Dermis blood vessel endothelial cell (primary cell): ENCODE results near the gene DRP2. TPM values are rescaled to one million over a fixed set of nuclear protein-coding genes. Genes with fewer than 3 reads are reported as not detected.

Source experiments
- DNase-seq: peaks from one replicate; pipeline ENCODE4 v3.0.0; 2010
- total RNA-seq: library from RNA; depleted of rRNA; stranded (reverse); fragments of >200 nt; gene quantifications from 2 replicates; pipeline ENCODE4 v1.2.3, GENCODE V29; 2014

Gene DRP2, protein sequence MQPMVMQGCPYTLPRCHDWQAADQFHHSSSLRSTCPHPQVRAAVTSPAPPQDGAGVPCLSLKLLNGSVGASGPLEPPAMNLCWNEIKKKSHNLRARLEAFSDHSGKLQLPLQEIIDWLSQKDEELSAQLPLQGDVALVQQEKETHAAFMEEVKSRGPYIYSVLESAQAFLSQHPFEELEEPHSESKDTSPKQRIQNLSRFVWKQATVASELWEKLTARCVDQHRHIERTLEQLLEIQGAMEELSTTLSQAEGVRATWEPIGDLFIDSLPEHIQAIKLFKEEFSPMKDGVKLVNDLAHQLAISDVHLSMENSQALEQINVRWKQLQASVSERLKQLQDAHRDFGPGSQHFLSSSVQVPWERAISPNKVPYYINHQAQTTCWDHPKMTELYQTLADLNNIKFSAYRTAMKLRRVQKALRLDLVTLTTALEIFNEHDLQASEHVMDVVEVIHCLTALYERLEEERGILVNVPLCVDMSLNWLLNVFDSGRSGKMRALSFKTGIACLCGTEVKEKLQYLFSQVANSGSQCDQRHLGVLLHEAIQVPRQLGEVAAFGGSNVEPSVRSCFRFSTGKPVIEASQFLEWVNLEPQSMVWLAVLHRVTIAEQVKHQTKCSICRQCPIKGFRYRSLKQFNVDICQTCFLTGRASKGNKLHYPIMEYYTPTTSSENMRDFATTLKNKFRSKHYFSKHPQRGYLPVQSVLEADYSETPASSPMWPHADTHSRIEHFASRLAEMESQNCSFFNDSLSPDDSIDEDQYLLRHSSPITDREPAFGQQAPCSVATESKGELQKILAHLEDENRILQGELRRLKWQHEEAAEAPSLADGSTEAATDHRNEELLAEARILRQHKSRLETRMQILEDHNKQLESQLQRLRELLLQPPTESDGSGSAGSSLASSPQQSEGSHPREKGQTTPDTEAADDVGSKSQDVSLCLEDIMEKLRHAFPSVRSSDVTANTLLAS
- 0.05 TPM in 1 of 2 replicates, not detected in the other for total RNA-seq

DNA sequence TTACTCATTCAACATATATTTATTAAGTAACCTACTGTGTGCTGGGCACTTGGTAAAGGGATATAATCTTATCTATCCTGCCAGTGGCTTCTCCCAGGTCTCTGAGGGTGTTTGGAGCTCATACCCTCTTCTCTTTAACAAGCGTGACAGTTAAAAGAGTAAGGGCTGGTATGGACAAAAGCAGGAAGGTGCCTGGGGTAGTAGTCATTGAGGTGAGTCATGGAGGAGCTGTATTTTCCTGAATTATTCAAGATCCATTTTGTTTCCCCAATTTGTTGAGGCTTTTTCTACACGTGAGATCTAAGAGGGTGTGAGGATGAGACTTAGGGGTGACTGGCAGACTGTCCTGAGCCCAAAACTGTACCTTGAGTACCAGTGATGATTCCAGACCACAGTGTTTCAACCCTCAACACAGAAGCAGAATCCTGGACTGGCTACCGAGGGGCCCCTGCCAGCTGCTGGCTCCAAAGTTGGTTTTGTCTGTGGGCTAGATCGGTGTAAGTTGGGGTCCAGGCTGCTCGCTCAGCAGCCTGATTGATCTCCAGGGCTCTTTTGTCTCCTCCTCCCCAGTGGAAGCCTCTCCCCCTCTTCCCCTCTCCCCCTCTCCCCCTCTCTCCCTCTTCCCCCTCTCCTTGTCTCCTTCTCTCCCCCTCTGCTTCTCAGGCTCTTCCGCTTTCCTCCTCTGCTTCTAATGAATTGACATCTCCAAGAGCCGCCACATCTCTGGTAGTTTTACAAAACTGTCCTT lies at the start of gene DRP2:
Gene DRP2 (plus strand): TSS at position 671 of the 748 bp plus-strand sequence. CDS start 11,862 bp downstream, outside the sequence.
- DNase-seq, result peak; percentile 63

- peak; percentile 37 for DNase-seq
Measured at GRCh38 chrX:101171883-101172400, 47.6 kb upstream of the DRP2 start.

- DNase-seq, result no peak
Measured at GRCh38 chrX:101176439-101176838, 43.1 kb upstream of the DRP2 start.

DNA sequence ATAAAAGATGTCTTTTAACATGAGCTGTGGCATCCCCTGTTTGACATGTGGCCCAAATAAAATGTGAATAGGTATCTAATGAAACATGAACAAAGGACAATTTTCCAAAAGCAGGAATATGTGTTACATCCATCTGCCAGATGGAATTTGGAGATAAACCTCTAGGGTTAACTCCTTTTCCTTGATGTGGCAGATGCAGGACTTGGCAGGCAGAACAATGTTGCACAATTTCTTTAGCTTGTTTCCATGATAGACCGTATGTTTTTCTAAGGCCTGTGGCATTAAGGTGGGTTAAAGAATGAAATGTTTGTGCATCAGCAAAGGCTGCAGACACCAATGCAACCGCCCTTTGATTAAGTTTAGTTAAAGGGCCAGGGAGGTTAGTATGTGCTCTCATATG lies 34.7 kb upstream of the DRP2 start:
- peak; percentile 63 for DNase-seq

- DNase-seq, result peak; percentile 6
Measured at GRCh38 chrX:101187961-101188360, 31.6 kb upstream of the DRP2 start.

DNA sequence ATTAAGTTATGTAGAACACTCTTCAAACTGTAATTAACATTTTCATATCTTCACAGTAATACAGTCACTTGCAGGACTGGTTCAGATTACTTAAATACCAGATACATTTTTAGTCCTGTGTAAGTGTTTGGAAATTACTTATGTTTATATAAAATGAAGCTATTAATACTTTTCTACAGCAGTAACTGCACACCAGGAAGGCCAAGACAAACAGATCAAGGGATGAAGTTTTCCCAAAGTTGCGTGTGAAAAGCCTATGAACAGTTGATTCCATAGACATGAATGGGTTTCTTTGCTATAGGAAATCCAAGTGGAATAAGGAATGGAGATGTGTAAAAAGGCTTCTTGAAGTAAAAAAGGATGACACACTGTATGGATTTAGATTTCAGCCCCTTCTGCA lies 28.9 kb upstream of the DRP2 start:
- DNase-seq, result no peak

GRCh38 chrX:101191217-101191750 lies 28.3 kb upstream of the DRP2 start:
- peak; percentile 33 for DNase-seq

DNA sequence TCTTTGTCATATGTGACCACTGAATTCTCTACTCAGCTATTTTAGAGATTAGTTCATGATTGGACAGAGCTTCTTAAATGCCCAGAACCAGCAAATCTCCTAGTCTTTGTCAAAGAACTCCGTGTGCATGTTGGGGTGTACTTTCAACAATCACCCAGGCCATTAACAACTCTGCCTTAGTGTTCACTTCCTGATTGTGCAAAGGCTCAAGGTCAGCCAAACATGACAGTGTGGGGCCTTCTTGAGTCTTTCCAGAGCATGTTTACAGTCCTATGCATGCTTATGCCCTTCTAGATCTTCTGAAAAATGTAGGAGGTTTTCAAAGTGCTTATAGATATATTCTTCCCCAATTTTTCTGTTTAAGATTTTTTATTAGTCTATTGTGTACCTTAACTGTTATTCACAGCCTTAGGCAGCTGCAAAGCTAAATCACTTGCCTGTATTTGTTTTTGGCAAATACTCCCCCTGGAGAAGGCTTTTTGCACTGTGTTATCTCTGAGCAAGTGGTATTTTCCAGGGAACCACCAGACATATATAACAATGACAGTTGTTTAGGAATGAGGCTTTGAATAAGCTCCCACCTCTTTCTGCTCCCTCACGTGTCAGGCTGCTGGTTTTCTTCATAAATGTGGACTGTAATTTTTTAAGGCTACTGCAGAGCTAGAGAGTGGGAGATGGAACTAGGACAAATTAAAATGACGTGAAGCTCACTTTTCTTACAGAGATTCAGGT lies 24.0 kb upstream of the DRP2 start:
- DNase-seq, result no peak

DNA sequence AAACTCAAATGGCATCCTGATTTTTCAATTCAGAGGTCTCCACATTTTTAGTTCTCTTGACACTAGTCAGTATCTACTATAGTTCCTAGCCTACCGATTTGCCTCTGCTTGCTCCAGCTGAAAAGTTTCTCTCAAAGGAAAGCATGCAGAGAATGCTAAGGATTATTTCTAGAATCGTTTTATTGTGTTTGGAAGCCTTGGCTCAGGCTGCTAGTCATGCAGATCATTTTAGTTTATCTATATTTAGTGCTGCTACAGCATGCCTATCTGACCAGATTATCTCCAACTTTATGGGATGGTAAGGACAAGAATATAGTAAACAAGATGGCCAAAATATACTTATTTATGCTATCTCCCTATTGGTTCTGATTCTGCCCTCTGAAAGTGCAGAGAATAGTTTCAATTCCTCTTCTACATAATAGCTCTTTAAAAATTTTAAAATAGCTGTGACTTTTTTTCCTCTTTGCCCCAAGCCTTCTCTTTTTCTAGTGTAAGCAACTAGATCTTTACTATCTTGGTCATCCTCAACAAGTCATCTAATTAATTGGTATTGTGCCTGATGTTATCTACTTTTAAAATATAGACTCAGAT lies 15.7 kb upstream of the DRP2 start:
- no peak for DNase-seq

DNA sequence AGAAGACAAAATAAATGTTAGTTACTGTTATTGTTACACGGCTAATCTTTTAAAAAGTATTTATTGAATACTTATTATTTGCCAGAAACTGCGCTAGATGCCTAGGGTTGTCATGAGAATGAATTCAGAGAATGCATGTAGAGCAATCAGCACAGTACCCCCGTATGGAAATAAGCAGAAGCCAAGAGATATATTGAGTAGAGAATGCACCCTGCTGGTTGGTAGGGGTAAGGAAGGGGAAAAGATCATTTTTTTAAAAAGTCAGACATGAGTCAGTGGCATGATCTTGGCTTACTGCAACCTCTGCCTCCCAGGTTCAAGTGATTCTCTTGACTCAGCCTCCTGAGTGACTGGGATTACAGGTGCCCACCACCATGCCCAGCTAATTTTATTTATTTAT lies 13.1 kb upstream of the DRP2 start:
- peak; percentile 65 for DNase-seq

DNA sequence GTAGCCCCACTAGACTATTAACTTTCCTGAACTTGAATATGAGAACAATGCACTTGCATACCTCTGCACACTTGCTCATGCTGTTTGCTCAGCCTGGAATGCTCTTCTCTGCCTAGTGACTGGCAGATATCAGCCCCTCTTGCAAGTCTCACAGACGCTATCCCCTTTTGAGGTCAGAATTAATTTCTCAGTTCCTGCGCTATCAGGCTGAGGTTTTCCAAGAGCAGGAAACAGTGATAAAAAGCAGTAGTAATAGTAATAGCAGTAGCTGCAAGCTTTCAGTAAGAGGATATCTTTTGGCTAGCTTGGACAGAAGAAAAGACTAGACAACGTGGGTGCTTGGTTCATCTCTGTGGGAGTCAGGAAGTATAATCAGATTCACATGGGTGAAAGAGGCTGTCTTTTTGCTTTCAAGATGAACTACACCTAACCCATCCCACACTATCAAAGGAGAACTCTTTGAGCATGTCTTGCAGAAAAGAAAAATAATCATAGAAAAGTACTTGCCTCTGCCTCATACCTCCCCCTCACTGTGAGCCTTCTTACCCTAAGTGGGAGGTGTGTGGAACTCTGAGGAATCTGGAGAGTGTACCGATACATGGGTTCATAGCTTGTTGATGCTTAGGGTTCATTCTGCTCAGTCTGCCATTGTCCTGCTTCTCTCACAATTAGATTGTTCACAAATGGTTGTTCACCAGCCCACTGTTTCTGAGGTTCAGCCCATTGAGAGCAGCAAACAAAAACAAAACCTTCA lies 11.3 kb upstream of the DRP2 start:
- DNase-seq, result no peak

DNA sequence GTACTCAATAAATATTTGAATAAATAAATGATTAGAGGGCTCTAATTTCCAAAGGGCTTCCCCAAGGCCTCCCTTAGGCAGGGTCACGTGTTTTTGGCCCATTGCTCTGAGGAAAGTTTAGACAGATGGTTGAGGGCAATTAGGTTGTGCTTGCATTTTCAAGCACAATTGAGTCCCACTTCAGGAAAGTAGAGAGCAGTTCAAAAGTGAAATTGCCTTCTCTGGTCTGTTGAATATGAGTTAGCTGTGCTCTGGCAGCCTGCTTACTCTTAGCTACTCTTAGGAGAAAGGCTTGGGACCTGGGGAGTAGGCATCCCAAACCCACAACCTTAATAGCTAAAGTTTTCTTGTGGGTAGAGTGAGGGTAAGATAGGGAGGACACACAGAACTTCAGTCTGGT lies 9.0 kb upstream of the DRP2 start:
- no peak for DNase-seq

- no peak for DNase-seq
Measured at GRCh38 chrX:101217689-101218088, 1.9 kb upstream of the DRP2 start.

- peak; percentile 21 for DNase-seq
Measured at GRCh38 chrX:101219864-101220346, 319 bp downstream of the DRP2 start.

DNA sequence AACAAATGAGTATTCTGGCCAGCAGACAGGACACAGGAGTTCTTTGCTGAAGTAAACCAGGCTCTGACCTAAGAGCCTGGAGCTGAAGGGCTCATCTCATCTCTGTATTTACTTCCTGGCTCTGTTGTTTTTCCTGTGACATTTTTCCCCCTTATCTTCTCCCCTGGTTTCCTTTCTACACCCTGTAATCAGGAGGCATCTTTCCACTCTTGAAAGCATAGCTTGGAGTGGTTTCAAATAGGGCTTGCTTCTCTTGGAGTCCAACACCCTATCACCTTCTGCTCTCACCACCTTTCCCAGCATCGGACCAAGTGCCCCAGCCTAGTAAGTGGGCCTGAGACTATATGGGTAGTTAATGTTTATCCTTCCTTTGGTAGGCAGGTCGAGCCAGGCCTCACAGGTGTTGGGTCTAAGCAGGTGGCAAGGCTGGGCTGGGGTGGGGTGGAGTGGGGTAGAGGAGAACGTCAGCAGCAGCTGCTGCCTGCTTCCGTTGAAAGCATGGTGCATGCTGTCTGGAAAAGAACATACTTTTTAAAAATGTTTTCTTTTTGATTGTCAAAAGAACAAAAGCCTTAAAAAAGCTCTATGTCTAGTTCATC lies 1.2 kb downstream of the DRP2 start:
- DNase-seq, result no peak

GRCh38 chrX:101223226-101223625 lies 3.6 kb downstream of the DRP2 start:
- no peak for DNase-seq

- no peak for DNase-seq
Measured at GRCh38 chrX:101229170-101229569, 9.6 kb downstream of the DRP2 start.

DNA sequence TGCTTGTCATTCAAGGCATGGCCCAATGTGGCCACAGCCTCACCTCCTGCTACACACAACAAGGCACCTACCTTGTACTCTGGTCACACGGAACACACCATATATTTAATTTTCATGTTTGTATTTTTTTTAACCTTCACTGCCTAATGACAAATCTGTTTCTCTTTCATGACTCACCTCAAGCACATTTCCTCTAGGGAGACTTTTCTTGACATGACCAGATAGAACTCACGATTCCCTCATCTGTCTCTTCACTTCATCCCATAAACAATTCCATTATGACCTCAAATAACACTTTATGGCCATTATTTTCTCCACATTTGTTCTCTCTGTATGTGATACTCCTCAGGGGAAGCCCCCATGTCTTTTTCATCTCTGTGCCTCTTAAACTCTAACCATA lies 11.1 kb downstream of the DRP2 start:
- DNase-seq, result peak; percentile 15

DNA sequence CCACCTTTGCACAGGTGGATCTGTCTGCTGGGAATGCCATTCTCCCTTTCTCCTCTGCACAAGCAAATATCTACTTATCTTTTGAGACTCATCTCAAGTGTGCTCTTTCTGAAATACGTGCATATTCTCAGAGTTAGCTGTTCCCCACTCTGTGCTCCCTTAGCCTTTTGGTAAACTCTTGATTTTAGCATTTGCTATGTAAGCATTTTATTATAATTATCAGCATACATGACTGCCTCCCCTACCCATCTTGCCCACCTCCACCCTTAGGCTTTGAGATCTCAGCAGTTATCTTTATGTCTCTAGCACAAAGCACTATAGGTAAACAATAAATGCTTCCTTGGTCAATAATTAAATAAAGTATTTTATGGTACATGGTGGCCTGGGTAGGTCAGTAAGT lies 11.5 kb downstream of the DRP2 start:
- DNase-seq, result no peak

DNA sequence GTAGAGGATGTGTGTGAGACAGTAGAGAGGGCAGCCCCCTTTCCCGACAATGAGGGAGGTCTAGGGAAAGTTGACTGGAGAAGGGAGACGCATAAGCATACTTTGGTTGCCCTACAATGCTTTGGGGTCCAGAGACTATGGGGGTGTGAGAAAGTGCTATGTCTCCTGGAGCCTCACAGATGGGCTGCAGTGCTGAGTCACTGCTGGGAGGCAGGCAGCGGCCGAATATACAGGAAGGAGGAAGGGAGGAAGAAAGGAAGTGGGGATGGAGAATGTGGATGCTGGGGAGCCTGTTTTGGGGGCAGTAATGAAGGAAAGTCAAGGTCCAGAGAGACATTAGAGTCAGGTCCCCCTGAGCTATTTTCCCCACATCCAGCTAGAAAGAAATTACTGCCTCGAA lies 12.7 kb downstream of the DRP2 start:
- no peak for DNase-seq
